NT2/D1 (cell line): ENCODE results near the gene BSN.
"Not testable (repeated sequence)": the region's sequence is repeated elsewhere in the genome, so short reads cannot be mapped to it uniquely, and the experiment has no call there.

Experiments
- DNase-seq: peaks from one replicate; pipeline ENCODE4 v3.0.0-alpha.2; 2011; ENCODE audit warnings: low read depth, low spot score
- H3K27me3 ChIP-seq: 2 replicates; pipeline ENCODE4 v1.6.0; 2011; ENCODE audit warnings: mild to moderate bottlenecking; ENCODE audit not compliant: insufficient read length, insufficient read depth
- H3K36me3 ChIP-seq: 2 replicates; pipeline ENCODE4 v1.6.1; 2011; ENCODE audit warnings: mild to moderate bottlenecking, low read length, mixed read lengths; ENCODE audit not compliant: insufficient read depth, insufficient read length
- H3K4me1 ChIP-seq: 2 replicates; pipeline ENCODE4 v1.5.1; 2011; ENCODE audit not compliant: insufficient read depth, insufficient read length
- H3K4me3 ChIP-seq: 2 replicates; pipeline ENCODE4 v1.5.1; 2011; ENCODE audit warnings: low read depth; ENCODE audit not compliant: insufficient read length
- H3K9ac ChIP-seq: 2 replicates; pipeline ENCODE4 v1.6.0; 2011; ENCODE audit warnings: low read depth; ENCODE audit not compliant: insufficient read length
- H3K9me3 ChIP-seq: 2 replicates; pipeline ENCODE4 v1.5.1; 2011; ENCODE audit warnings: mild to moderate bottlenecking, low read length; ENCODE audit not compliant: insufficient read depth
- SUZ12 ChIP-seq: IDR thresholded peaks from 2 replicates; pipeline ENCODE4 v1.6.1; 2011; ENCODE audit not compliant: insufficient read length, insufficient read depth; ENCODE audit errors: extremely low read depth
- YY1 ChIP-seq: IDR thresholded peaks from 2 replicates; pipeline ENCODE4 v1.6.1; 2011; ENCODE audit not compliant: insufficient read length, insufficient read depth
- ZNF274 ChIP-seq: IDR thresholded peaks from 2 replicates; pipeline ENCODE4 v1.6.1; 2011; ENCODE audit warnings: mild to moderate bottlenecking, low read depth, low read length

BSN gene

DNA sequence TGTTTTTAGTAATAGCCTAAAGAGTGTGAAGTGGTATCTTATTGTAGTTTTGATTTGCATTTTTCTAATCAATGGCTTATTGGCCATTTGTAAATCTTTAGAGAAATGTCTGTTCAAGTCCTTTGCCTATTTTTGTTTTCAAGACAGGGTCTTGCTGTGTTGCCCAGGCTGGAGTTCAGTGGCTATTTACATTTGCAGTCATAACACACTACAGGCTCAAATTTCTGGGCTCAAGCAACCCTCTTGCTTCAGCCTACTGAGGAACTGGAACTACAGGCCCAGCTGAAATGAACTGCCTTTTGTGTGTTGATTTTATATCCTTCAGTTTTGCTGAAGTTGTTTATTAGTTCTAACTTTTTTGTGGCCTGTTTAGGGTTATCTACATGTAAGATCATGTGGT is 27.9 kb downstream of the BSN start:
- H3K36me3 ChIP-seq = no peaks in the 10 kb centered on the region
- no peak for TF ChIP-seq SUZ12
- TF ChIP-seq YY1 = no peak
- no peak for TF ChIP-seq ZNF274
- DNase-seq = no peak
- H3K9me3 ChIP-seq = no peaks in the 10 kb centered on the region
- H3K4me1 ChIP-seq = no peaks in the 10 kb centered on the region
- H3K9ac ChIP-seq = no peak overlapping the region
- H3K27me3 ChIP-seq = no peaks in the 10 kb centered on the region
- H3K4me3 ChIP-seq = no peak overlapping the region

DNA sequence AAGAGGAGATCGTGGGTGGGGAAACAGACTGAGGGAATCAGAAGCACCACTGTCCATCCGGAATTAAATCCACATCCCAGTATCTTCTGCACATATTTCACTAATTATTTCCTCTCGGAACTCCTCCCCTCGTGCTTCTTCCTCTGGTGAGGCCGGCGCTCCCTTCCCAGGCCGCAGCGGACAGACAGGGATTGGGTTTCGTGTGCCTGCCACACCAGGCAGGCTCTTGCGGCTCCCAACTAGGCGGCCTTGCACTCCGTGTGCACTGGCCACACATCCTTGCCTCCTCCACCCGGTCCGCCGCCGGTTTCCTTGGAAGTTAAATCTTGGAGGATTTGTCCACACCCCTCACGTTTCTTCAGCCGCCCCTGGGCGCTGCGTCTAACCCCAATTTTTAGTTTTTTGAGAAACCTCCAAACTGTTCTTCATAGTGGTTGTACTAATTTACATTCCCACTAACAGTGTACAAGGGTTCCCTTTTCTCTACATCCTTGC is 31.0 kb downstream of the BSN start:
- DNase-seq, H3K36me3 ChIP-seq, H3K9ac ChIP-seq, H3K4me1 ChIP-seq, H3K27me3 ChIP-seq, H3K4me3 ChIP-seq, H3K9me3 ChIP-seq: not testable (repeated sequence)

DNA sequence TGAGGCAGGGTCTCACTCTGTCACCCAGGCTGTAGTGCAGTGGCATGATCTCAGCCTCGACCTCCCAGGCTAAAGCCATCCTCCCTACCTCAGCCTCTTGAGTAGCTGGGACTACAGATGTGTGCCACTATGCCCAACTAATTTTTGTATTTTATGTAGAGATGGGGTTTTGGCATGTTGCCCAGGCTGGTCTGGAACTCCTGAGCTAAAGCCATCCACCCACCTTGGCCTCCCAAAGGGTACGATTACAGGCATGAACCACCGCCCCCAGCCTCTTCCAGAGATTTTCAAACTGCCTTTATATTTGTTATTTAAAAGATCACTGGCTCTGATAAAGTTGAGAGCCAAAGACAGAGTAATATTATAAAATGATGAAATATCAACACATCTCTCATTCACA is 37.3 kb downstream of the BSN start:
- Histone ChIP-seq H3K36me3 (no peaks in the 10 kb centered on the region), H3K9me3 (peaks cover 7% of the 10 kb centered on the region; the same call in 1 of the 2 replicates), H3K9ac (no peak overlapping the region), H3K4me3 (no peak overlapping the region), H3K27me3 (no peaks in the 10 kb centered on the region), H3K4me1 (no peaks in the 10 kb centered on the region)
- TF ChIP-seq ZNF274 = no peak
- TF ChIP-seq YY1 = no peak
- TF ChIP-seq SUZ12 = no peak
- no peak for DNase-seq

DNA sequence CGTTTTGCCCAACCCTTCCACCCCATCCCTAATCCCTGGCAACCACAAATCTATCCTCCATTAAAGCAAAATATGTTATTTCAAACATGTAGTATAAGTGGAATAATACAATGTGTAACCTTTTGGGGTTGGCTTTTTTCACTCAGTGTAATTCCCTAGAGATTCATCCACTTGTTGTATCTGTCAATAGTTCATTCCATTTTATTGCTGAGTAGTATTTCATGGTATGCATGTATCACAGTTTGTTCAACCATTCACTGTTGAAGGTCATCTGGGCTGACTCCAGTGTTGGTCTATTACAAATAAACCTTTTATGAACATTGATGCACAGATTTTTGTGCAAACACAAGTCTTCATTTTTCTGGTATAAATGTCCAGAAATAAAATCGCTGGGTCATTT is 38.8 kb downstream of the BSN start:
- DNase-seq = no peak
- peaks cover 7% of the 10 kb centered on the region; the same call in 1 of the 2 replicates for H3K9me3 ChIP-seq
- no peak for TF ChIP-seq SUZ12
- TF ChIP-seq ZNF274 = no peak
- no peak for TF ChIP-seq YY1
- no peak overlapping the region for H3K4me3 ChIP-seq
- no peaks in the 10 kb centered on the region for H3K27me3 ChIP-seq
- no peaks in the 10 kb centered on the region for H3K4me1 ChIP-seq
- H3K36me3 ChIP-seq = no peaks in the 10 kb centered on the region
- no peak overlapping the region for H3K9ac ChIP-seq

DNA sequence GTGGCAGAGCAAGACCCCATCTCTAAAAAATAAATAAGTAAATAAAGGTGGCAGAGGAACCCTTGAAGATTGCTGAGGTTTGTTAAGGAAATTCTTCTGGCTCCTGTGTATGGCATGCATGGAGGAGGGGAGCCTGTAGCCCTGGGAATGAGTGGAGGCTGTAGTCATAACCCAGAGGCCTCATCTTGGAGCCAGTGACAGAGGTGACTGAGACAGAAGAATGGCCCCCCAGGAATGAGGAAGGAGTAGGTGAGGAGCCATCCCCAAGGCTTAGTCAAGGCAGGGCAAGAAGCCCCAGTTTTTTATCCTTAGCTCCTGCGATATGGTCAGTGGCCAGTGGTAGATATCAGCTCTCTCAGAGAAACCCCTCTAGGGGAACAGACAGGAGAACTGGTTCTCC is 46.5 kb downstream of the BSN start:
- Histone ChIP-seq H3K36me3 (no peaks in the 10 kb centered on the region), H3K4me1 (peaks cover 2% of the 10 kb centered on the region), H3K9ac (no peak overlapping the region), H3K9me3 (no peaks in the 10 kb centered on the region), H3K4me3 (no peak overlapping the region), H3K27me3 (no peaks in the 10 kb centered on the region)
- TF ChIP-seq SUZ12 = no peak
- TF ChIP-seq ZNF274 = no peak
- TF ChIP-seq YY1 = no peak
- DNase-seq = no peak

DNA sequence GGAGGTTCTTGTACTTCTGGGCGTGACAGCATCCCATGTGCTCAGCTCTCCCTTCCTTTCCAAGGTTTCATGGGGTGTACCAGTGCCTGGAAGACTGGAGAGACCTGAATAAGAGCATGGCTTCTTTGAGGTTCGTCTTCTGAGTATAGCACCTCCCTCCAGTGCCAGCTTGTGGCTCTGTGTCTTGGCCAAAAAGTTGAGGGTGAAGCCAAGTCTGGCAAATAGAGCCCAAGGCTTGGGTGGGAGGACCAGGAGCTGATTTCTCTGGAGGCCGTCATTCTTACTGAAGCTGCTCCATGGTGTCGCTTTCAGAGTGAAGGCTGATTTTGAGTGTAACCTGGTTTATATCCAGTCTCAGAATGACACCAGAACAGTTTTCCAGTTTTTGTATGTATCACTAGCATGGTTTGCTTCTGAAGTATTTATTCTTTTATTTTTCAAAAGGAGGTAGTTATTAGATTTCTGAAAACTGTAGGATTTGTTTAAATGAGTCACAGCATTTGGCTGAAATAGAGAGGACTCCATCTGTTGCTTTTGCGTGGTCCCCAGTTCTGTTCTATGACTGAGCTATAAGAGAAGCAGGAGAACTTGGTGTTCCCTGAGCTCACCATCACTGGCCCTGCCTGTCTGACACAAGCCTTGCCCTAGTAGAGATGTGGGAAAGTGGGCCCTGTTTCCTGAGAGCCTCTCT is 47.2 kb downstream of the BSN start:
- no peaks in the 10 kb centered on the region for H3K36me3 ChIP-seq
- TF ChIP-seq YY1 (no peak), ZNF274 (no peak), SUZ12 (no peak)
- DNase-seq = no peak
- peaks cover 2% of the 10 kb centered on the region for H3K4me1 ChIP-seq
- no peaks in the 10 kb centered on the region for H3K9me3 ChIP-seq
- no peak overlapping the region for H3K4me3 ChIP-seq
- no peaks in the 10 kb centered on the region for H3K27me3 ChIP-seq
- H3K9ac ChIP-seq = no peak overlapping the region

DNA sequence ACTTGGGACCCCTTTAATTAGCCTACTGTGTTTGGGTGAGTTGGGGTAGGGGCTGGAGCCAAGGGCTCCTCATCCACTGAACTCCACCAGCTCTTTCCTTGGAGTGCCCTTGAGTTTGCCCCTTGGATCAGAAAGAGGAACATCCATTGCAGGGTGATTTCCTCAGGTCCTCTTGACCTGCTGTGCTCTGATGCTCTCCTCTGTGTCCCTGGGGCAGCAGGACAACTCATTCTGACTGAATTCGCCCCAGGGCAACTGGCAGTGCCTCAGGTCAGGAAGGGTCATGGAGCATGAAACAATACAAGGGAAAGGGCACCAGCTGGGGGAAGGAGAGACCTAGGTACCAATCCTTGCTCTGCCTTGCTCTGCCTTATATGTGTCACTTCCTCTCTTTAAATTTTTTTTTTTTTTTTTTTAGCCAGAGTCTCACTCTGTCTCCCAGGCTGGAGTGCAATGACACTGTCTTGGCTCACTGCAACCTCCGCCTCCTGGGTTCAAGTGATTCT is 47.8 kb downstream of the BSN start:
- Histone ChIP-seq H3K36me3 (no peaks in the 10 kb centered on the region), H3K9me3 (no peaks in the 10 kb centered on the region), H3K9ac (no peak overlapping the region), H3K4me1 (peaks cover 2% of the 10 kb centered on the region), H3K27me3 (no peaks in the 10 kb centered on the region), H3K4me3 (no peak overlapping the region)
- TF ChIP-seq SUZ12 (no peak), YY1 (no peak), ZNF274 (no peak)
- no peak for DNase-seq

DNA sequence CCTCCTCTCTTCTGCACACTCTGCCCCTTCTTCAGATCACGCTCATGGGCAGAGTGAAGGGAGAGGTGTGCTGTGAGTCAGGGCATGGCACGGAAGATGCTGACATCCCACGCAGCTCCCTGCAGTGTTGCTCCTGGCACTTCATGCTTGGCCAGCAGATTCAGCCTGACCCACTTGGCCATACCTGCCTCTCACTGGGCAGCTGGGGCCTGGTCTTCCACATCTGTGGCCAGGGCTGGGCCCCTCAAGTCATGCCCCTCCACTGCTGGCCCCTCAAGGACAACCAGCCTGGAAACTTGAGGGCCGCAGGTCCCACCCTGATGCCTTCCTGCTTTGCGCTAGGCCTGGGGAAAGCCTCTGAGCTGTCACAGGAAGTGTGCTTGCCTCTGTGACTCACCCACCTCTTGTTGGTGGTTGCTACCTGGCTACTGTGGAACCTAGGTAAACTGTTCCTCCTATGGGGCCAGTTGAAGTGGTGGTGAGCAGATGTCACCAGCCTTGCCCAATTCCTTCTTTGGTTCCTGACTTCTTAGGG is 48.7 kb downstream of the BSN start:
- TF ChIP-seq ZNF274 (no peak), SUZ12 (no peak), YY1 (no peak)
- H3K4me3 ChIP-seq = no peak overlapping the region
- DNase-seq = no peak
- H3K36me3 ChIP-seq = no peaks in the 10 kb centered on the region
- no peak overlapping the region for H3K9ac ChIP-seq
- H3K9me3 ChIP-seq = no peaks in the 10 kb centered on the region
- no peaks in the 10 kb centered on the region for H3K27me3 ChIP-seq
- peaks cover 2% of the 10 kb centered on the region for H3K4me1 ChIP-seq
